Kidney glomerular epithelial cell (primary cell): ENCODE results near the gene SLC23A1.
"Not testable (repeated sequence)": the region's sequence is repeated elsewhere in the genome, so short reads cannot be mapped to it uniquely, and the experiment has no call there.

Experiments used
- DNase-seq: peaks from one replicate; lab custom pipeline; 2025; lab: John Stamatoyannopoulos, UW

Gene SLC23A1

DNA sequence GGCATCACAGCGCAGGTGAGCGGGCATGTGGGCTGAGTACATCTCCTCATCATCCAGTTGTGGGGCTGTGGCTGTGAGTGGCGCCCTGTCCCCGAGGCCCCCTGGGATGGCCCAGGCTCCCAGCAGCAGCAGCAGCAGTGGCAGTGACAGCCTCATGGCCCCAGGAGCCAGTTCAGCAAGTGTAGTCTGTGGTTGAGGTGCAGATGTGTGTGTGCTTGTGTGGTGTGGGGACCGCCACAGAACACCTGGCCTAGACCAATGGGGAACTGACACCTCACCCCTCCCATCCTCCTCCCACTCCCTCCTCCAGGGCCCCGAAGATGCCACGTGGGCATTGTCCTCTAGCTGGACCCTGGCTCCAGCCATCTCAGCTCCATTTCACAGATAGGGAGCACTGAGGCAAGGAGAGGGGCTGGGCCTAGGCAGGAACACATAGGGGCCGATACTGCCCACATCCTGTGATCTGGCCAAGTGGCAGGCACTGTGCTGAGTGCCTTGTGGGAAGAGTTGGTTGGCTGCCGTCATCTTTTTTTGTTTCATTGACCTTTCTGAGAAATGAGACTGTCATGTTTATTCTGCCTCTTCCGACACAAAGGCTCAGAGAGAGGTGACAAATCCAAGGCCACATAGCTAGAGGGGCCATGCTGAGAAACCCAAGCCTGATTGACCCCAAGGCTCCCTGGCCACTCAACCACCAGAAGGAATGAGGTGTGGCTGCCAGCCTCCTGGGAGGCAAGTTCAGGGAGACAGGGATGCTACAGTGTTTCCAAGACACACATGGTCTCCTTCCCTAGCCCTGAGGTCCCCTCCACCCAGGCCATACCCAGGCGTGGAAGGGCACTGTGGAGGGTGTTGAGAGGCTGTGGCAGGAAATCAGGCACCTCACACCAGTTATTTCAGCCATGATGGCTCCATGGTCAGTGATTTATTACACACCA is 6.9 kb upstream of the SLC23A1 start, which contains the start of gene MZB1:
MZB1 (minus strand) TSS at position 213 of the 938 bp plus-strand sequence; CDS start at position 156, 57 bp downstream.
- DNase-seq = no peak

DNA sequence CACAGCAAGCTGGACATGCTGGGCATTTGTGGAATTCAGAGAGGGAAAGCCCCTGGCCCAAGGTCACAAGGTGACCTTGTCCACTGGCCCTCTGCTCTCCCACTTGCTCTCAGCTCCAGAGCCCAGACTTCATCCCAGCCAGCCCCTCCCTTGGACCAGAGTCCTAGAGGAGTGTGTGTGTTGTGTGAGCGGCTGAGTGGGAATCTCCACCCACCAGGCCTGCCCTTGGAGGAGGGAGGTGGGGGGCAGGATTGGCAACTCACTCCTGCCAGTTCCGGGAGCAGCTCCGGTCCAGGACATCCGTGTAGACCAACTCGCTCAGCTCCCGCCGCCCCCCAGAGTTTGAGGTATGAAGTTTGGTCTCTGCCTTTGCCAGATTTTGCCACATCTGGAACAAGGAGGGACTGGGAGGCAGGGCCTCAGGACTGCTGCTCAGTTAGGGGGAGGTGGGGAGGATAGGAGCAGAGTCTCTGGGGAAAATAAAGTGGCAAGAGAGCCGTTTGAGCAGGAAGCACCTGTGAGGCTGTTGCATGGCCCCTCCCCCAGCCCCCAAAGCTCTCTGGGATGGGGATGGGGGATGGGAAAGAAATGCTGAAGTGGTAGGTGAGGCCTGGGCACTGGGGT is 5.2 kb upstream of the SLC23A1 start:
- DNase-seq = peak; percentile 48

DNA sequence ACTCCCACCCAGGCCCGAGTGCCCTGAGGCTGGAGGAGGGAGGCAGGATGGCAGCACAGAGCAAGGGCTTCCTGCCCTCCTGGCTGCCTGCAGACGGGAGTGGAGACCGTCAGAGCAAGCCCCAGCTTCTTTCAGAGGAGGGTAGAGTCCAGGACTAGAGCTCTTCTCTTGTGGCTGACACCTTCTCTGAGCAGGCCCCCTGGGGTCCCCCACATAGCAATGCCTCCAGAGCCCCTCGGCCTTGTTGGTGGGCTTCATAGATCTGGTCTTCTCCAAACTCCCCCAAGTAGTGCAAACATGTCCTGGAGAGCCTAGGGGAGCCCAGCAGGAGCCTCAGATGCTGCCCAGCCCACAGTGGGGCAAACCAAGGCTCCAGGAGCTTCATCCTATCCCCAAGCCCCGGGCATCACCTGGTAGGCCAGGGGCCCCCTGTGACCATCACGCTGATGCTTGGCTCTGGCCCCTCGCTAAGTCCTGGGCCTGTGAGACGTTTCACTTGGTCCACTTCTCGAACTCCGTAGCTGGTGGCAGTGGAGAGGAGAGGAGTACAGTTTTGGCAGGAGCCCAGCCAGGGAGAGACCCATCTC is 4.6 kb upstream of the SLC23A1 start:
- no peak for DNase-seq

DNA sequence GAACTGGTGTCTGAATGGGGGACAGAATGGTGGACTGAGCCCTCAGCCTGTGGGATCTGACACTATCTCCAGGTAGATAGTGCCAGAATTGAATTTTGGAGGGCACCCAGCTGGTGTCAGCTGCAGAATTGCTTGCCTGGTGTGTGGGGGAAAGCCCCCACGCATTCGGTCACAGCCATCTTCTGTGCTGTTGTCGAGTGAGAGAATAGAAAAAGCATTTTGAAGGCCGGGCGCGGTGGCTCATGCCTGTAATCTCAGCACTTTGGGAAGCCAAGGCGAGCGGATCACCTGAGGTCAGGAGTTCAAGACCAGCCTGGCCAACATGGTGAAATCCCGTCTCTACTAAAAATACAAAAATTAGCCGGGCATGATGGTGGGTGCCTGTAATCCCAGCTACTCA is 3.9 kb upstream of the SLC23A1 start:
- DNase-seq = not testable (repeated sequence)

DNA sequence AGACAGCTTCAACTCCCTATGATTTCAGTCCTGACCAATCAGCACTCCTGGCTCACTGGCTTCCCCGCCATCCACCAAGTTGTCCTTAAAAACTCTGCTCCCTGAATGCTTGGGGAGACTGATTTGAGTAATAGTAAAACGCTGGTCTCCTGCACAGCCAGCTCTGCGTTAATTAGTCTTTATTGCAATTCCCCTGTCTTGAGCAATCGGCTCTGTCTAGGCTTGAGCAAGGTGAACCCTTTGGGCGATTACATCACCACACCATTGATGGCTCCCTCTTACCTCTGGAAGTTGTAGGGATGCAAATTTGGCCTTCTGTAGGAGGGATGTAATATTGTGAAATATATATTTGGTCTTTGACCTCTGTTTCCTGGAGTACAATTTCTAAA is 2.9 kb upstream of the SLC23A1 start:
- DNase-seq = no peak

DNA sequence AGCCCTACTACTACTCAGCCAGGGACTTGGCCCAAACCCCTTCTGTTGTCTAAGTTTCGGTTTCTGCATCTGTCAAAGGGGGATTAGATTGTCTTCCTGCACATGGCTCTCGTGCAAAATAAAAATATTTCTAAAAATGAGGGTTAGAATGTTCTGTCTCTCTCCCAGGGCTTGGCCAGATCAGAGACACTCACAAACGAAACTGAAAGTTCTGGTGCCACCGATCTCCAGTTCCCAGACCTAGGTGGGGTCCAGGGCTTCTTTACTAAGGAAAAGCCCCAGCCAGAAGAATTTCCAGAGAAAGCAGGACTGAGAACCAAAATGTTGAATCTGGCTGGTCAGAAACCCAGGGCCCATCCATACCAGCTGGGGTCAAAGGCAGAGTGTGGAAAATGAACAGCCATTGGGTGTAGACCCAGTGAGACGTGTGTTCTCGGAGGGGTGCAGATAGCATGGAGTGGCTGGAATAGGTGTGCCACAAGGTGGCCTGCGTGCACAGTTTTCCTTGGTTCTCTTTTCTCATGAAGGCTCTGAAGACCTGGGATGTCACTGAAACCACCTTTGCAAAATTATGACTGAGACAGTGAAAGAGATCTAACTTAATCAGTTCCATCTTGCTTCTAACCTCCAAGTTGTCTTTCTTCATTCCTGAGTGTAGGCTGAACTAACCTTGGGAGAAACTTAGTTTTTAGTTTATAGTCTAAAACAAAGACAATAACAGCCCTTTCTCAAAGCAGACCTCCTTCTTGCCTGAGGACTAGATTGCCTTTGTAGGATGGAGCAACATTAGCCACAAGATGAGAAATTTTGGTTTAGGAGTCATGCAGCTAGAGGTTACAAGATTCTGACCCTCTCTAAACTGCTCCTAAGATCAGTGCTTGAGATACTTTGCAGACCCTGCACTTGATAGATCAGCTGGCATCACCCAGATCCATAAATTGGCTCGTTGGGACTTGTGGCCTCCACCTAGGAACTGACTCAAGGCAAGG is 2.3 kb upstream of the SLC23A1 start:
- DNase-seq = no peak

DNA sequence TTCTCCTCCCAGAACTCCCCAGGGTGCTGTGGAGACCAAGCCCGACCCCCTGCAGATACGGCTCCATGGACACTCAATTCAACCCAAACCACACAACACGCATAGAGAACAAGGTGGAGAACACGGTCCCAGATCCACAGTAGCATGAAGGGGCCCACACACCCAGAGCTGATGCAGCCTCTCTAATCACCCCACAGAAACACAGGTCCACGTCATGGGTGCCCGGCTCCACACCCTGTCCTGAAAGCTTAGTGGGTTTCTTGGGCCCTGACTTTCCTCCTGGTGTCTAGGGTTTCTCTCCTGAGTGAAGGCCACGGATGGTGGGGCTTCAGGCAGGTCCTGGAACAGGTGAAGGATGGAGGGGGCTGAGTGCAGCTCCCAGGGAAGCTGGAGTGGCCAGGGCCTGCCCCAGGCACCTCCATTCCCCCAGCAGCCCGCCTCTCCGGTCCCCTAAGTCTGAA is 1.5 kb upstream of the SLC23A1 start:
- no peak for DNase-seq

DNA sequence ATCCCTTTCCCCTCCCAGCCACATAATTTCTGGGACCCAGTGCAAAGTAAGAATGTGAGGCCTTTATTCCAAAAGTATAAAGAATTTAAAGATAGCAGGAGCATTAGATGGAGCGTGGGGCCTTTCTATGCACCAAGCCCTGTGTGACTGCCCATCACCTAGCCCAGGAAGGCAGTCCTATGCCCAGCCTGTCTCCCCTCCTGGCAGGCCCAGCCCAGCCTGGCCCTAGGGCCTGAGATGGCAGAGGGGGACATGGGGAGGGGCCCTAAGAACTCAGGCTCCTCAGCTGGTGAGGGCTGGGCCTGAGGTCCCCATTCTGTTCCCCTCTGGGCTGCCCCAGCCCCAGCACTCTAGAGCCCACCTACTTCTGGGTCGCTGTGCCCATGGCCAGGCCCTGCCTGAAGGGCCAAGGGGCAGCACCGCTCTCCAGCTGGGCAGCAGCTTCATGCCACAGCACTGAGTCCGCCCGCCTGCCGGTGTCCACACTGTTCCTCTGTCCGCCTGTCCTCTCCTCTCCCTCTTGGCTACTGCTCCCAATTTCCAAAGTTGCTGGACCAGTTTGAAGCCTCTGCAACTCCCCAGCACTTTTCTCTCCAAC is 995 bp upstream of the SLC23A1 start:
- DNase-seq = no peak

DNA sequence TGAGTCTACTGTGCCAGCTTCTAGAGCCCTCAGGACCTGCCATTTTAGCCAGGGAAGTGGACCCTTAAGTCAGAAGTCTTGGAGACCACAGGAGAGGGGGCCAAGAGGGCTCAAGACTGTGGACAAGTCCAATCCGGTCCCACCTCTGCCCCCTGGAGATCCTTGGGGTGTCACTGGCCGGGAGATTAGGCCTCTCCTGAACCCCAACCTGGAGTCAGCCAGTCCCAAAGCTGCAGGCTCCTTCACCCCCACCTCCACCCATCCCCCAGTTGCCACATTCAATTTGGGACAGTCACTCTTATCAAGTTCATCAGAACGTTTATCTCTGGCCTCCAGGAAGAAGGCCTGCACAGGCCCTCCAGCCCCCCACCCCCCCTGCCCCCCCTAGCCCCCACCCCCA is 290 bp downstream of the SLC23A1 start:
- DNase-seq = no peak

DNA sequence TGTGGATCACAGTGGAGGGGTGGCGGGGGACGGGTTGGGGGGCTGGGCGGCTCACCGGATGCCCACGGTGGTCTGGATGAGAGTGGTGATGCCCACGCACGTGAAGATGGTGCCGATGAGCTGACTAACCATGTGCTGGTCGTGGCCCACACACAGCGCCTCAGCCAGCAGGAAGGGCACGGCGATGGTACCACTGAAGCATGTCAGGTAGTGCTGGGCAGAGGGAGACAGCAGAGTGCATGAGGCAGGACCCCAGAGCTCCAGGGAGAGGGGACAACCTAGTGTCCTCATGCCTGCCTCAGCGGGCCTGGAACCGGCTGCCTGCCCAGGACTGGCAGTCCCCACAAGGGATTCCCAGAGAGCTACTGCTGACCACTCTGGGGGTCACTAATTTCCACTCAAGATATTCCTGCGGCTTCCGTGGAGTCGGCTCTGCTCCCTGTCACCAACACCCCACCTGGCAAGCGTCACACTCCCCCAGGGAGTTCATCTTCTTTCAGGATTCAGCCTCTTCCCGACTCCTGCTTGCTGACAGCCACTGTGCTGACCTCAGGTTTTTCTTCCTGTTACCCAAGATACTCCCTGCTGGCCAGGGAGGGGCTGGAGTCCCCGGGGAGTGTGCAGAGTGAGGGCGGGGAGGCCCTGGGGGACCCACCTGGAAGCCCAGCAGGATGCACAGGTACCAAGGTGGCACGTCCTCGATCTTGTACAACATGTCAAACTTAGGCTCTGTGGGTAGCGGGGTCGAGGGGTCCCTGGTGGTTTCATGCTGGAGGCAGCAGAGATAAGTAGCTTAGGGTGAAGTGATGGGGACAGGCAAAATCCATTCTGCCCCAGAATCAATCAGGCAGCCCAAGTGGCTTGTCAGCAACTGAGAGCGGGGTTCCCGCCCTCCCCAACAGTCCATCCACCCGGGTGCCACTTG is 998 bp downstream of the SLC23A1 start:
- no peak for DNase-seq

DNA sequence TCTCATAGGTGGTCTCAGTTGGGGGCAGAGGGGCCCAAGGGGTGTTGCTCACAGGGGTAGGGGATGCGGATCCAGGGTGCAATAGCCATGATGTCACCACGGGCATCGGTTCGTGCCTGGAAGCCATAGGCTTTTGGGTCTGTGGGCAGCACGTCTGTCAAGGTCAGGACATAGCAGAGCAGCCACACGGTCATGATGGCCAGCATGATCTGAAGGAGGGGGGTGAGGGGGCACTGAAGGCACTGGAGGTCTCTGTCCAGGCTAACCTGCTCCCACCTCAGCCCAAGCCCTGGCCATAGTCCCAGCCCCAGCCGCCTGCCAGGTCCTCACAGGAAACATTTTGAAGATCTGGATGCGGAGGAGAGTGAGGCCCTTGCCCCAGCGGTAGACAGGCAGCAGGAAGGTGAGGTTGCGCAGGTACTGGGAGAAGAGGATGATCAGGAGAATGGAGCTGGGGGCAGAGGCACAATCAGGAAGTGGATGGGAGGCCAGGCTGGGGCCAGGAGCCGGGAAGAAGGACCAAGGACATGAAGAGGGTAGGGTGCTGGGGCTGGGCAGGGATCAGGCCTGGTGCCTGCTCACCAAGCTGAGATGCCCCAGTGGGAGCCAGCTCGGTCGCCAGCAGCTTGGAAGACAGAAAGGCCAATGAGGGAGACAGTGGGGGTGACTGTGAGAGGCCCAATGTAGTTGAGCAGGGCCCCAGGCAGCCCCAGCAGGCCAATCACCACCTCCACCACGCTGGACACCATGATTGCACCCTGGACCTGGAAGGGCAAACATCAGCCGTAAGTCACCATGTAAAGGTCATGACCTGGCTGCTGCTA is 3.3 kb downstream of the SLC23A1 start:
- no peak for DNase-seq

DNA sequence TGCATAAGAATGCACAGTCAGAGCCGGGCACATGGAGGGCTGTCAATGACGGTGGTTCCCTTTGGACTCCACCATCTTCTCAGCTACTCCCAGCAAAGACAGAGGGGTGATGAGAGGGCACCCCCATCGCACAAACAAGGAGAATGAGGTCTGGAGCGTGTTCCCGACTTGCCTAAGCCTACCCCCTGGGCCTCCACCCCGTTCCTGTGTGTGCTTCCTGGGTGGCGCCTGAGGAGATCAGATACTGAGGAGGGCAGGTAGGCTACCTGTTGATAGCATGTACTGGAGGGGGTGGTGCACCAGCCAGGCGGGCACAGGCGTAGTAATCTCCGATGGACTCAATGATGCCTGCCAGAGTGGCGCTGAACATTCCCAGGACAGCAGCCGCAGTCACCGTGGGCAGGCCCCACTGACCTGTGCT is 4.1 kb downstream of the SLC23A1 start:
- no peak for DNase-seq

DNA sequence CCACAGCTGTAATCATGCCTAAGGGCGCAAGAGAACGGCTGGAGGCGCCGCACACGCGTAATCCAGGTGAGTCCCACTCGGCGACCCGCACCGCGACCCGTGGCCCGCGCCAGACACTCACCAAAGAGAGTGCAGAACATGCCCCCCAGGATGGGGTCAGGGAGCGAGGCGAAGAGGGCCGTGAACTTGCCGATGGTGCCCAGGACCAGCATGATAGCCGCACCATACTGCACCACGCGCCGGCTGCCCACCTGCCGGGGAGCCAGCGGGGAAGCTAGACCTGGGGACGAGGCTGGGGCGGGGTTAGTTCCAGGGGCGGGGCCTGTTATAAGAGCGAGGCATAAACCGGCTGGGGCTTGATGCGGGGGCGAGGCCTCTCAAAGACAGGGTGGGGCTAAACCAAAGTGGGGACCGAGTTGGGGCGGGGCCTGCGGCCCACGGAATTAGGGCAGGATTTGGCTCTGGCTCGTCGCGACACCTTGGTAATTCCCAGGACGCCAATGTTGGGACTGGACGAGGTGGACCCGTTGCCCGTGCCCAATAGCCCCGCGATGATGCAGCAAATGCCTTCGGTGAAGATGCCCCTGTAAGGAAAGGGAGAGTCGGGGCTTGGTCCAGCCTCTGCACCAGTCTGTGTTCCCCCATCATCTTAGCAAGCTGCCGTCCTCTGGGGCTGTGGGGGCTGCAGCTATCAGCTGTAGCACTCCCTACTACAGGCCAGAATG is 4.8 kb downstream of the SLC23A1 start:
- no peak for DNase-seq

DNA sequence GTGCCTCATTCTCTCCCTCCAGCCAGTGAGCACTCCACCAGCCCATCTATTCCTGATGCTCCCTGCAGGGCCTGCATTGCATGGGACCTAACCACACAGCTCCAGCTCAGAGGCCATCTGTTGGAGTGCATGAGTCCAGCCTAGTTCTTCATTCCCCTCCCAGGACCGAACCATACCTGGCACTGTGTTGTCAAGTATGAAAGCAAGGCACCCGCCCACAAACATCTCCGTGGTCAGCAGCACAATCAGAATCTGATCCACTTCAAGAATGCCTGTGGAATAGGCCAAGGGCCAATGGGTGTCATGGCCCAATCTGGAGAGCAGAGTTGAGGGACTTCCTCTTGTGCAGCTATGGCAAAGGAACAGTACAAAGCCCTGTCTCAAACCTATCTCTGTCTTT is 5.9 kb downstream of the SLC23A1 start:
- DNase-seq = no peak

DNA sequence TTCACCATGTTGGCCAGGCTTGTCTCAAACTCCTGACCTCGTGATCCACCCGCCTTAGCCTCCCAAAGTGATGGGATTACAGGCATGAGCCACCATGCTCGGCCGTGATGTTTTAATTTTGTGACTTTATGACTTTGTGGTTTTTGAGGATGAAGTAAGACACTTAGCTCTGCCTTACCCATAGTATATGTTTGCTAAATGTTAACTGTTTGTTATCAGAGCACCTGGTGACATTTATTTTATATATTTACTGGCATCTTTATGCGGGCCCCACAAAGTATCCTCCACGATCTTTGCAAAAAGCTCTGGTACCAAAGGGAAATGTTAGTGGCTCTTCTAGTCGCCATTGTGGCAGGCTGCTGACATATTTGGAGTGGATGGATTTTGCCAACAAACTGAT is 6.7 kb downstream of the SLC23A1 start:
- no peak for DNase-seq

DNA sequence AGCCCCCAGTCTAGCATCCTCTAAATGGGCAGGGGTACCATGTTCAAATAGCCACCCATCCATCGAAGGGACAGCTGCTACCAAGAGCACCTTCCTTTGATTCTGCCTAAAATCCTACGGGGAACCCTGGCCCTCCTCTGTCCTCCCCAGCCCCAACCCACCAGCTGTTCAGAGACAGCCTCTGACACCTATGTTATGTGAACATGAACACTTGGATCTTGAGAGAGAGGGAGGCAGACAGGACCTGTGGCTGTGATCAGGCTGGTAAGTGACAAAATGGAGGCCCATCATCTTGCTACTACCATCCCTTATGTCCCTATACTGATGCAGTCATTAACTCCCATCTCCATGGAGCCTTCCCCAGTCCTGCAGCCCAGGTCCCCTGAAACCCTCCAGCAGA is 8.2 kb downstream of the SLC23A1 start:
- DNase-seq = no peak

DNA sequence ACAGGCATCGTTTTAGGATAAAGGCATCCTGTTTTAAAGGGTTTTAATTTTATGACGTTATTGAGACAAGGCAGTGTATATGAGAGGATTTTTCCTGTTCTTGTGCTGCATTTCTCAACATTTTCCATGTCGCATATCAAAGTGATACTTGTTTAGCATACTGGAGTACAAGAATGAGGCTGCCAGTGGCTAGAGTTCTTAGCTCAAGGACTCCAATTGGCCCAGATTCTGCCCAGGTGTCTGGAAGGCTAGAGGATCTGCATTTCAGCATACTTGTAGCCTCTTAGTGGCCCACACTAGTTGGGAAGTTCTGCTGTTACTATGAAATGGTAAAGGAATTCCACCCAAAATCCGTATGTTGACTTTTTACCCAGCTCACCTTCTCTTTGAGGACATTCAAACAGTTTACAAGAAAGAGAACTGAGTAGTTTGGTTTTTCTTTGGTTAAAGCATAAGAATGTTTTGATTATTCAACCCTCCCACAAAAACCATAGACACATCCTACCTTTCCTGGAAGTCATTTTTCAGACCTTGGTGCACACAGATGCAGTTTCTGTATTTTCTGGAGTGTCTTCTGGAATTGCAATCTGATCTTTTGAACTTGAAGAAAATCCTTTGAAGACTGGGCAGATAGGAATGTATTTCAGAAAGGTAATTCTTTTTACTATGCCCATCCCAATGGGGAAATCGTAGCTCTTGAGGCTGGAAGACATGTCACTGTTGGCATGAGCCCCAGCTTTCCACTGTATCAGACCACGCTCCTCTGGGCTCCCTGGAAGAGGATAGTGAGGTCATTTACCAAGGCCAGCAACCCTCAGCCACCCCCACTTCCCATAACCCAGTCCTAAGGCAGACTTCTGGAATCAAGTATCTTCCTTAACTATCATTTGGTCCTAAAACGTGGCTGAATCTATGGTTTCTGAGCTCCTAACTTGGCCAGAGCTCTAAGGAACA is 11.3 kb downstream of the SLC23A1 start:
- no peak for DNase-seq
